Loucy (cell line): ENCODE results near the gene GNB1L.

Experiments used
- H2AFZ ChIP-seq: fragments of 200-600 bp; sonication (generic); 2 replicates; pipeline ENCODE4 v1.6.0; 2016; ENCODE audit warnings: antibody characterized with exemption, mild to moderate bottlenecking, low read length, moderate library complexity
- H3F3A ChIP-seq: fragments of 200-600 bp; 2 replicates; pipeline ENCODE4 v1.6.0; 2016; ENCODE audit warnings: antibody characterized with exemption, low read depth, mild to moderate bottlenecking
- H3K27me3 ChIP-seq: fragments of 200-600 bp; sonication (generic); 2 replicates; pipeline ENCODE4 v1.6.1; 2014; ENCODE audit warnings: low read length, mild to moderate bottlenecking; ENCODE audit not compliant: insufficient read depth, poor library complexity, severe bottlenecking
- H3K36me3 ChIP-seq: fragments of 200-600 bp; sonication (generic); 2 replicates; pipeline ENCODE4 v1.6.1; 2016; ENCODE audit warnings: low read length; ENCODE audit not compliant: insufficient read depth
- H3K4me1 ChIP-seq: fragments of 200-600 bp; sonication (generic); 2 replicates; pipeline ENCODE4 v1.5.1; 2014; ENCODE audit warnings: low read length, mild to moderate bottlenecking; ENCODE audit not compliant: insufficient read depth, poor library complexity, severe bottlenecking
- H3K4me2 ChIP-seq: fragments of 200-600 bp; sonication (generic); 2 replicates; pipeline ENCODE4 v1.6.0; 2014; ENCODE audit warnings: antibody characterized with exemption, low read length, low read depth, mild to moderate bottlenecking; ENCODE audit not compliant: poor library complexity, severe bottlenecking
- H3K4me3 ChIP-seq: fragments of 200-600 bp; sonication (generic); 2 replicates; pipeline ENCODE4 v1.5.1; 2014; ENCODE audit warnings: low read length, mild to moderate bottlenecking, mixed read lengths; ENCODE audit not compliant: poor library complexity, severe bottlenecking
- H3K79me2 ChIP-seq: fragments of 200-600 bp; sonication (generic); 2 replicates; pipeline ENCODE4 v1.6.1; 2014; ENCODE audit warnings: low read length; ENCODE audit not compliant: insufficient read depth
- H3K9ac ChIP-seq: fragments of 200-600 bp; sonication (generic); 2 replicates; pipeline ENCODE4 v1.6.0; 2014; ENCODE audit warnings: mild to moderate bottlenecking, low read depth, low read length, moderate library complexity; ENCODE audit not compliant: poor library complexity, severe bottlenecking
- H3K9me2 ChIP-seq: fragments of 200-600 bp; sonication (generic); replicated peaks from 2 replicates; pipeline ENCODE4 v1.6.1; 2016; ENCODE audit warnings: low read depth, low read length, mixed read lengths
- H3K9me3 ChIP-seq: fragments of 200-600 bp; sonication (generic); 2 replicates; pipeline ENCODE4 v1.6.1; 2014; ENCODE audit warnings: mild to moderate bottlenecking, antibody characterized with exemption, low read length, low read depth; ENCODE audit not compliant: insufficient read depth
- H4K20me1 ChIP-seq: fragments of 200-600 bp; sonication (generic); 2 replicates; pipeline ENCODE4 v1.6.0; 2014; ENCODE audit warnings: antibody characterized with exemption, low read length, mild to moderate bottlenecking; ENCODE audit not compliant: insufficient read depth, poor library complexity, severe bottlenecking
- CTCF ChIP-seq: fragments of 200-600 bp; sonication (generic); conservative IDR thresholded peaks from 2 replicates; pipeline ENCODE4 v1.5.1; 2014; ENCODE audit warnings: mild to moderate bottlenecking, antibody characterized with exemption, low read length
- EZH2phosphoT487 ChIP-seq: fragments of 200-600 bp; IDR thresholded peaks from 2 replicates; pipeline ENCODE4 v1.6.1; 2018; ENCODE audit warnings: antibody characterized with exemption, mild to moderate bottlenecking, moderate library complexity, borderline replicate concordance

GNB1L gene

GRCh38 chr22:19791243-19791642 is 63.4 kb downstream of the GNB1L start:
- H3K9me2 ChIP-seq, result no peaks in the 10 kb centered on the region
- H2AFZ ChIP-seq, result no peak overlapping the region
- H3K9me3 ChIP-seq, result no peaks in the 10 kb centered on the region
- no peaks in the 10 kb centered on the region for H3K36me3 ChIP-seq
- H3K4me3 ChIP-seq, result no peak overlapping the region
- no peaks in the 10 kb centered on the region for H3K4me1 ChIP-seq
- no peak overlapping the region for H3K4me2 ChIP-seq
- H3K27me3 ChIP-seq, result no peaks in the 10 kb centered on the region
- H3F3A ChIP-seq, result no peaks in the 10 kb centered on the region
- H3K9ac ChIP-seq, result no peak overlapping the region
- no peak for TF ChIP-seq CTCF
- no peak for TF ChIP-seq EZH2phosphoT487
- H4K20me1 ChIP-seq, result no peaks in the 10 kb centered on the region
- H3K79me2 ChIP-seq, result no peaks in the 10 kb centered on the region

DNA sequence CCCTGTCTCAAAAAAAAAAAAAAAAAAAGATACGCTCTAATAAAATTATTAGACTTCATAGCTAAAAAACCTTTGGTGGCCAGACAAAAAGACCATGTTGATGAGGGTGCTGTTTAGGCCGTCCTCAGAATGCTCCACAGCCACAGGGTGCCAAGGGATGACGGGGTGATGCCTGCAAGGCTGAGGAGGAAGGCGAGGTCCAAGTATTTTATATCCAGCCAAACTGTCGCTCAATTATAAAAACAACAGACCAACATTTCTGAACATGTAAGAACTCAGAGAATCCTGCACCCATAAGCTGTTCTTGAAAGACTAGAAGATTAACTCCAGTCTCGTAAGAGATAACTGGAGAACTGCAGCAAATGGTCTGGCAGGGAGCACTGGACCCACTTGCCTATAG is 64.8 kb downstream of the GNB1L start:
- H3K4me1 ChIP-seq, result no peaks in the 10 kb centered on the region
- H3K9ac ChIP-seq, result no peak overlapping the region
- H3K27me3 ChIP-seq, result no peaks in the 10 kb centered on the region
- H3K4me2 ChIP-seq, result no peak overlapping the region
- H3F3A ChIP-seq, result no peaks in the 10 kb centered on the region
- H4K20me1 ChIP-seq, result no peaks in the 10 kb centered on the region
- no peak overlapping the region for H3K4me3 ChIP-seq
- no peaks in the 10 kb centered on the region for H3K9me3 ChIP-seq
- no peak overlapping the region for H2AFZ ChIP-seq
- TF ChIP-seq EZH2phosphoT487 (no peak), CTCF (no peak)
- no peaks in the 10 kb centered on the region for H3K9me2 ChIP-seq
- H3K36me3 ChIP-seq, result no peaks in the 10 kb centered on the region; the same call in 1 of the 2 replicates
- no peaks in the 10 kb centered on the region for H3K79me2 ChIP-seq

DNA sequence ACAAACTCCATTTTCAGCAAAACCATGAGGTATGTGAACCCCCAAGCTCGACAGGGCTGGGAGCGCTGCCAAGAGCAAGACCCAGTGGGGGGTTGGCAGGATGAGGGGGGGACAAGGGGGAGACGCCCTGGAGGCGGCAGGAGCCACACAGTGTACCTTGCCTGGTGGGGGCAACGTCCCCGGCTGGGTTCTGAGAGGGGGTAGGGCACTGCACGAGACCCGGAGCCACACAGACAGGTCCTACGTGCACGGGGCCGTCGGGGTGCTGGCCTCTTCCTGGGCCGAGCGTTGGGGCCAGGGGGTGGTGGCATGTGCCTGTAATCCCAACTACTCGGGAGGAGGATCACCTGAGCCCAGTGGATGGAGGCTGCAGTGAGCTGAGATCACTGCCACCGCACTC is 65.3 kb downstream of the GNB1L start:
- TF ChIP-seq CTCF (no peak), EZH2phosphoT487 (no peak)
- Histone ChIP-seq H4K20me1 (no peaks in the 10 kb centered on the region), H3K36me3 (no peaks in the 10 kb centered on the region; the same call in 1 of the 2 replicates), H3F3A (no peaks in the 10 kb centered on the region), H3K4me1 (no peaks in the 10 kb centered on the region), H3K4me3 (no peak overlapping the region), H3K27me3 (no peaks in the 10 kb centered on the region), H3K9me3 (no peaks in the 10 kb centered on the region), H2AFZ (no peak overlapping the region), H3K4me2 (no peak overlapping the region), H3K79me2 (no peaks in the 10 kb centered on the region), H3K9ac (no peak overlapping the region), H3K9me2 (no peaks in the 10 kb centered on the region)
